HG03060 (cell line): ENCODE results near the gene GSTA5.
"Not testable (repeated sequence)": the region's sequence is repeated elsewhere in the genome, so short reads cannot be mapped to it uniquely, and the experiment has no call there.

Experiments
- ATAC-seq: cut with Tn5 transposase; IDR thresholded peaks from one replicate; pipeline ENCODE4 v1.9.1; 2021; ENCODE audit warnings: low read depth, moderate number of reproducible peaks; ENCODE audit not compliant: unreplicated experiment

The GSTA5 gene

GRCh38 chr6:52840763-52841585 is at the start of gene GSTA5:
TSS of gene GSTA5 (minus strand) at chr6:52840813.
- ATAC-seq: no peak

GRCh38 chr6:52890018-52890417 is 49.4 kb upstream of the GSTA5 start:
- ATAC-seq: no peak

GRCh38 chr6:52887910-52888524 is 47.4 kb upstream of the GSTA5 start:
- ATAC-seq: no peak

GRCh38 chr6:52881996-52882841 is 41.6 kb upstream of the GSTA5 start:
- peak; percentile 96 for ATAC-seq

GRCh38 chr6:52881662-52881995 is 41.0 kb upstream of the GSTA5 start:
- no peak for ATAC-seq

GRCh38 chr6:52877786-52878185 is 37.2 kb upstream of the GSTA5 start:
- no peak for ATAC-seq

- ATAC-seq: no peak
These were observed 36.6 kb upstream of the GSTA5 start for GRCh38 chr6:52877168-52877567.

- no peak for ATAC-seq
These were observed 35.6 kb upstream of the GSTA5 start for GRCh38 chr6:52876056-52876787.

GRCh38 chr6:52872031-52872430 is 31.4 kb upstream of the GSTA5 start:
- ATAC-seq: no peak

- no peak for ATAC-seq
These were observed 31.0 kb upstream of the GSTA5 start for GRCh38 chr6:52871621-52872020.

GRCh38 chr6:52870335-52871091 is 29.9 kb upstream of the GSTA5 start:
- ATAC-seq: not testable (repeated sequence)

GRCh38 chr6:52868899-52869298 is 28.3 kb upstream of the GSTA5 start:
- not testable (repeated sequence) for ATAC-seq

GRCh38 chr6:52868240-52868639 is 27.6 kb upstream of the GSTA5 start:
- no peak for ATAC-seq

GRCh38 chr6:52861151-52861550 is 20.5 kb upstream of the GSTA5 start:
- not testable (repeated sequence) for ATAC-seq

GRCh38 chr6:52858416-52858815 is 17.8 kb upstream of the GSTA5 start:
- ATAC-seq: no peak

- ATAC-seq: not testable (repeated sequence)
These were observed 15.5 kb upstream of the GSTA5 start for GRCh38 chr6:52856137-52856536.

- no peak for ATAC-seq
These were observed 8.5 kb upstream of the GSTA5 start for GRCh38 chr6:52849137-52849536.

GRCh38 chr6:52846002-52846401 is 5.4 kb upstream of the GSTA5 start:
- ATAC-seq: no peak

GRCh38 chr6:52843605-52844004 is 3.0 kb upstream of the GSTA5 start:
- no peak for ATAC-seq
